GM12864 (cell line): ENCODE results near the gene RBM4B.
A peak's percentile ranks its signal among the peaks of the same experiment; 100 is the strongest.
"Not testable (repeated sequence)": the region's sequence is repeated elsewhere in the genome, so short reads cannot be mapped to it uniquely, and the experiment has no call there.

Experiments used
- DNase-seq: peaks from one replicate; pipeline ENCODE4 v3.0.0-alpha.2; 2011; ENCODE audit warnings: low read depth
- H3K4me3 ChIP-seq: 2 replicates; pipeline ENCODE4 v1.5.1; 2011; ENCODE audit warnings: mild to moderate bottlenecking, low read depth, low read length, control low read depth
- CTCF ChIP-seq: IDR thresholded peaks from 2 replicates; pipeline ENCODE4 v1.5.1; 2011; ENCODE audit warnings: low read depth, mild to moderate bottlenecking, moderate library complexity, low read length, control low read depth, inconsistent platforms; ENCODE audit errors: missing control alignments

Gene RBM4B

DNA sequence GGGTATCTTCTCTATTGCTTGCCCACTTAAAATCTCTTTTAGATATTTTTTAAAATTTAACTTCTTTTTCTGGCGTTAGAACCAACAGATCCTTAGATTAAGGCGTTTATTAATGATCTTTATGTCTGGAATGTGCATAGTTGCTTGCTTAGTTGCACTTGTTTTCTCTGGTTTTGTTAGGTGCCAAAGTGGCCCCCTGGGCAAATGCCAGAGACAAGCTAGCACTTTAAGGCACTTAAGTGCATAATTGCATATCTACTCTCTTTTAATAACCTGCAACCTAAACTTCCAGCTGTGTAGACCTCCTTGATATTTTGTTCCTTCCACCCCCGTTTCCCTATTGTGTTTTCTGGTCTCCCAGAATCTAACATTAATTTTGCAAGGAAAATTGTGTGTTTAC is 35.9 kb downstream of the RBM4B start:
- no peak overlapping the region; the same call in 1 of the 2 replicates for H3K4me3 ChIP-seq
- TF ChIP-seq CTCF = no peak
- DNase-seq = no peak

GRCh38 chr11:66639814-66640340 is 37.8 kb downstream of the RBM4B start:
- H3K4me3 ChIP-seq = peak overlapping the region; percentile 68
- DNase-seq = not testable (repeated sequence)

DNA sequence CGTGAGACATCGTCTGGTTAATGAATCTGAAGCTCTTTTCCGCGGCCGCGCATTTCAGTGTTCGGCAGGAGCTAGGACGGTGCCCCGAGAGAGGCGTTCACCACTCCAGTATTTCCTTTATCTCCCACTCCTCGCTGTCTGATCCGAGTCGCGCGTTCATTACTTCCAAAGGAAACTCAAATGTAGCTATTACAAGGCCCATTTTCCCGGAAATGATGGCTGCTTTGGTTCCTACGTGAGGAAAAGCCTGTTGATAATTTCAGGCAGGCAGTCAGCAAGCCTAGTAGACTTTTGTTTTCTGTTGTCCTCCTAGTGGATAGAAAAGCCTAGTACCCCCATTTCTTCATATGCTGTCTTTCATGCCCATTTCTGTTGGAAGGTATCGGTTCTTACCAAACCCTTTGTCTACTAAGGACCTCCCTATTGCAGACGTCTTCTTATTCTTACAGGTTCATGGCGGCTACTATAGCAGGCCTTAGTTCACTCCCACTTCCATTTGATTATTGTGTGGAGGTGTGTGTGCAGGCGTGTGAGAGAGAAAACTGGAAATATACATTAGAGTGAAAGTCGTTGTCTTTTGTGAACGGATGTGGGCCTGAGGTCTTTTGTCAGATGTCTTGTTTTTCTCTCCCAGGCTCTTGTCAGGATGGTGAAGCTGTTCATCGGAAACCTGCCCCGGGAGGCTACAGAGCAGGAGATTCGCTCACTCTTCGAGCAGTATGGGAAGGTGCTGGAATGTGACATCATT is 38.4 kb downstream of the RBM4B start:
- TF ChIP-seq CTCF = peak; percentile 21
- no peak for DNase-seq
- H3K4me3 ChIP-seq = peak overlapping the region; percentile 68

DNA sequence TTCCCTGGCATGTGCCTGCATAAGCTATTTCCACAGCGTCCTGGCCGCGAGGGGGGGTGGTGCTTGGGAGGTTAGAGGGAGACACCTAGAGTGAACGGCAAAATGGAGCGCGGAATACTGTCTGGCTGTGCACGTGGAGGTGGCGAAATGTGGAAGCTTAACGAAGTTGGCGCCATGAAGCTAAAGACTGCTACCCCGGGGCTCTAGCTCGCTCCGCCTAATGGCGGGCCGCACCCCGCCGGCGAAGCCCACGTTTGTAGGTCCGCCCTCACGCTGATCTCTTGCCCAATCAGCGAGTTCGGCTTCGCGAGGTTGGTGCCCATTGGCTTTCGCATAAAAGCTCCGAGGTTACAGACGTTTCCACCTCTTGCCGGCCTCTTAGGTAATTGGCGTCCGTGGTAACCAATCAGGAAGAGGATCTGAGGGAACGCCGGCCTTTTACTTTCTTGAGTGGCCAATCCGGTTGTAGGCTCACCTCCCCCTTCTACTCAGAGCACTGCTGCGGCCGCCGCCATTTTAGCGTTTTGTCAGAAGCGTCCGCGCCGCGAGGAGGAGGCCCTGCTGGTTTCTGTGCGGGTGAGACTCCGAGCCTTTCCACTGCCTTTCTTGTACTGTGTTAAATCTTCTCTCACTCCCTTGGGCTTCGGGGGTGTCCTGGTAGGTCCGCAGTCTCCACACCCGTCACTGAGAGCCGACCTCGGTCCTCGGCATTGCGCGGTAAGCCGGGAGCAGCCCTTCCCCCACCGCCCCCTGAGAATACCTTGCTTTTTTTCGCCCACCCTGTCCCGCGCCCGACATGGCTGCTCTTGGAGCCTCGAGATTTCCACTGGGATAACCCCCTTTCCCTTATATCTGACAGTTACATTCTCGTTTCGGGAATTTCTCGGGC is 39.3 kb downstream of the RBM4B start, which contains the start of gene RBM4:
Gene RBM4 (plus strand): TSS at position 527 of the 889 bp plus-strand sequence. CDS start 1,009 bp downstream, outside the sequence.
- peak; percentile 18 for TF ChIP-seq CTCF
- peak; percentile 100 for DNase-seq

DNA sequence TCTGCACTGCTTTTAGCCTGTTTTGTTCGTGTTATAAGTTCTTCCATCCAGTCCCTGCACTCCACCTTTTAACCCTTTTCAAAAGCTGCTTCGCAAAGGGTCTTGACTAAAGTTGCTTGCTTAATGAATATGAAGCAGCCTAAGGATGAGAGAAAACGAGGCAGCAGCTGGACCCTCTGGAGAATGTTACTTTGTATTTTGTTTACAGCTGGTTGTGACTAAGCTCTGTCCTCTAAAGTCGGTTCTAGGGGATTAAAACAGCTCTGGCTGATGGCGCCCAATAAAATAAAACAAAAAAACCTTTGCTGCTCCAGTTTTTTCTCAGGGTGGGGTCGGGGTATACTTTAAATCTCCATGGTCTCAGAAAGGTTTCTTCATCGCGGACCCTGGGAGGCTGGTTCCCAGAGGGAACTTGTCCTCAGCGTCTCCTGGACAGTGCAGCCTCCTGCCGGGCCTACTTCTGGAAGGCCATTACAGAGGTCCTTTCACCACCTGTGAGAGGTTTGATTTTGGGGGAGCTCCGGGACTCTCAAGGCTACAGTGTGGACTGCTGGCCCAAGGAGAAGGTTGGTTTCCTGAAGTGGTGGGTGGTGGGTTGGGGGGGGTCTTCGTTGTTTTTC is 40.0 kb downstream of the RBM4B start:
- no peak for DNase-seq
- peak overlapping the region; percentile 45 for H3K4me3 ChIP-seq
- no peak for TF ChIP-seq CTCF

More for the DNA sequence above, 39.3 kb downstream of the RBM4B start, which contains the start of gene RBM4:
- H3K4me3 ChIP-seq = peak within 1 kb of the TSS; percentile 68

DNA sequence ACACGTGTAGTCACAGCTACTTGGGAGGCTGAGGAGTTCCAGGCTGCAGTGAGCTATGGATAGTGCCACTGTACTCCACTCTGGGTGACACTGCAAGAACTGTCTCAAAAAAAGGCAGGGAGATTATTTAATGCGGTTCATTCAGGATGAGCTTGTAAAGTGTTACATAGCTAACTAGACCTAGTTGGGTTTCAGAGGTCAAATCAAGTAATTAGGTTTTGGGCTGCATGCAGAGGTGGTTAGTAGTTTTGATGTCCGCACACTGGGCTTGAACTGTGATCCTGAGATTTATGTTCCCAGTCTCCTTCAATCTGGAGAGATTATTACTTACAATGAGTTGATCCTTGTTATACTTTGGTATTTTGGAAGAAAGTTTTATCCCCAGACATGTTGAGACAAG is 41.3 kb downstream of the RBM4B start:
- no peak for DNase-seq
- TF ChIP-seq CTCF = no peak

GRCh38 chr11:66632952-66633351 is 44.7 kb downstream of the RBM4B start:
- TF ChIP-seq CTCF = no peak
- no peak for DNase-seq
- H3K4me3 ChIP-seq = no peak overlapping the region

More for the DNA sequence above, 41.3 kb downstream of the RBM4B start:
- no peak overlapping the region for H3K4me3 ChIP-seq
